GM12878 (cell line): ENCODE measurements around the gene TAF10. TPM values are rescaled to one million over a fixed set of nuclear protein-coding genes. Genes with fewer than 3 reads are reported as not detected.

ENCODE experiments used
- POLR2A ChIP-seq: IDR thresholded peaks from 2 replicates; pipeline ENCODE4 v1.6.1; 2011; ENCODE audit warnings: low read depth, mild to moderate bottlenecking, low read length
- ZBED1 ChIP-seq: IDR thresholded peaks from 2 replicates; pipeline ENCODE4 v1.6.1; 2016; ENCODE audit warnings: borderline replicate concordance
- polyA plus RNA-seq, 11 experiments: library from polyadenylated mRNA; depleted of rRNA in 4 of 11; unstranded in 6 of 11; stranded (reverse) in 5 of 11; fragments of >200 nt; fragmentation: Nextera tagmentation in 4 of 11; fragmentation: Illumina TruSeq in 1 of 11; extraction: Ambion mirVana in 4 of 11; extraction: Trizol in 1 of 11; gene quantifications; 1 replicate in 1 of 11; 2 replicates in 10 of 11; pipeline versions ENCODE4 v1.2.1 to v1.2.3, GENCODE V29; 2011 to 2016; ENCODE audit warnings: inconsistent platforms in 2 of 11, missing spikeins in 2 of 11, low read depth in 1 of 11
- total RNA-seq, 4 experiments: library from RNA; depleted of rRNA in 3 of 4; stranded (reverse); fragments of >200 nt in 3 of 4; fragmentation: Illumina TruSeq in 1 of 4; extraction: Trizol in 1 of 4; gene quantifications; 2 replicates each; pipeline versions ENCODE4 v1.2.1 to v1.2.3, GENCODE V29; 2013 to 2021
- TF ChIP-seq, protein P1 (sequence below): fragments of 150-350 bp; IDR thresholded peaks from 2 replicates; pipeline ENCODE4 v1.6.1; 2014; ENCODE audit warnings: mild to moderate bottlenecking, low read depth, low read length
- TF ChIP-seq, protein P2 (sequence below): fragments of 450-650 bp; IDR thresholded peaks from 2 replicates; pipeline ENCODE4 v1.6.1; 2018; ENCODE audit warnings: mild to moderate bottlenecking, low read depth, moderate library complexity; ENCODE audit not compliant: partially characterized antibody
- TF ChIP-seq, protein P3 (sequence below): fragments of 450-650 bp; IDR thresholded peaks from 2 replicates; pipeline ENCODE4 v1.6.1; 2017; ENCODE audit warnings: antibody characterized with exemption, mild to moderate bottlenecking, moderate library complexity

The TAF10 gene
- total and polyA plus RNA-seq, 10 of the 15 experiments (the other 5 are each of a cell fraction or from before 2014, with no cell fraction given): 26.7 to 251 (median 149) TPM

DNA sequence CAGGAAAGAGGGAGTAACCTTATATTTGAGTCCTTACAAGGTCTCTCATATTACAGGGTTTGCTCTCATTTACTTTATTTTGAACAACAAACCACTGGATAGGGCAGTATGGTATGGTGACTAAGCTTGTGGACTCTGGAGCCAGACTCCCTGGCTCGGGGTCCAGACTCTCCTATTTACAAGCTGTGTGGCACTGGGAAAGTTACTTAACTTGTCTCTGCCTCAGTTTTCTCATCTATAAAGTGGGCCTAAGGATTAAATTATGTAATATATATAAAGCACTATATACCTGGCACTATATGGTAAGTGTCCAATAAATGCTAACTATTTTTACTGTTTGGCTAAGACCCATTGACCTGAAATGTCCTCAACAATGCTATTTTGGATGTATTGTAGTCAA lies 45.3 kb upstream of the TAF10 start (continued):
- TF ChIP-seq, protein P1, sequence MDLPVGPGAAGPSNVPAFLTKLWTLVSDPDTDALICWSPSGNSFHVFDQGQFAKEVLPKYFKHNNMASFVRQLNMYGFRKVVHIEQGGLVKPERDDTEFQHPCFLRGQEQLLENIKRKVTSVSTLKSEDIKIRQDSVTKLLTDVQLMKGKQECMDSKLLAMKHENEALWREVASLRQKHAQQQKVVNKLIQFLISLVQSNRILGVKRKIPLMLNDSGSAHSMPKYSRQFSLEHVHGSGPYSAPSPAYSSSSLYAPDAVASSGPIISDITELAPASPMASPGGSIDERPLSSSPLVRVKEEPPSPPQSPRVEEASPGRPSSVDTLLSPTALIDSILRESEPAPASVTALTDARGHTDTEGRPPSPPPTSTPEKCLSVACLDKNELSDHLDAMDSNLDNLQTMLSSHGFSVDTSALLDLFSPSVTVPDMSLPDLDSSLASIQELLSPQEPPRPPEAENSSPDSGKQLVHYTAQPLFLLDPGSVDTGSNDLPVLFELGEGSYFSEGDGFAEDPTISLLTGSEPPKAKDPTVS: no peak
- TF ChIP-seq, protein P2, sequence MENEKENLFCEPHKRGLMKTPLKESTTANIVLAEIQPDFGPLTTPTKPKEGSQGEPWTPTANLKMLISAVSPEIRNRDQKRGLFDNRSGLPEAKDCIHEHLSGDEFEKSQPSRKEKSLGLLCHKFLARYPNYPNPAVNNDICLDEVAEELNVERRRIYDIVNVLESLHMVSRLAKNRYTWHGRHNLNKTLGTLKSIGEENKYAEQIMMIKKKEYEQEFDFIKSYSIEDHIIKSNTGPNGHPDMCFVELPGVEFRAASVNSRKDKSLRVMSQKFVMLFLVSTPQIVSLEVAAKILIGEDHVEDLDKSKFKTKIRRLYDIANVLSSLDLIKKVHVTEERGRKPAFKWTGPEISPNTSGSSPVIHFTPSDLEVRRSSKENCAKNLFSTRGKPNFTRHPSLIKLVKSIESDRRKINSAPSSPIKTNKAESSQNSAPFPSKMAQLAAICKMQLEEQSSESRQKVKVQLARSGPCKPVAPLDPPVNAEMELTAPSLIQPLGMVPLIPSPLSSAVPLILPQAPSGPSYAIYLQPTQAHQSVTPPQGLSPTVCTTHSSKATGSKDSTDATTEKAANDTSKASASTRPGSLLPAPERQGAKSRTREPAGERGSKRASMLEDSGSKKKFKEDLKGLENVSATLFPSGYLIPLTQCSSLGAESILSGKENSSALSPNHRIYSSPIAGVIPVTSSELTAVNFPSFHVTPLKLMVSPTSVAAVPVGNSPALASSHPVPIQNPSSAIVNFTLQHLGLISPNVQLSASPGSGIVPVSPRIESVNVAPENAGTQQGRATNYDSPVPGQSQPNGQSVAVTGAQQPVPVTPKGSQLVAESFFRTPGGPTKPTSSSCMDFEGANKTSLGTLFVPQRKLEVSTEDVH: no peak
- TF ChIP-seq POLR2A (no peak), ZBED1 (no peak)
- TF ChIP-seq, protein P3, sequence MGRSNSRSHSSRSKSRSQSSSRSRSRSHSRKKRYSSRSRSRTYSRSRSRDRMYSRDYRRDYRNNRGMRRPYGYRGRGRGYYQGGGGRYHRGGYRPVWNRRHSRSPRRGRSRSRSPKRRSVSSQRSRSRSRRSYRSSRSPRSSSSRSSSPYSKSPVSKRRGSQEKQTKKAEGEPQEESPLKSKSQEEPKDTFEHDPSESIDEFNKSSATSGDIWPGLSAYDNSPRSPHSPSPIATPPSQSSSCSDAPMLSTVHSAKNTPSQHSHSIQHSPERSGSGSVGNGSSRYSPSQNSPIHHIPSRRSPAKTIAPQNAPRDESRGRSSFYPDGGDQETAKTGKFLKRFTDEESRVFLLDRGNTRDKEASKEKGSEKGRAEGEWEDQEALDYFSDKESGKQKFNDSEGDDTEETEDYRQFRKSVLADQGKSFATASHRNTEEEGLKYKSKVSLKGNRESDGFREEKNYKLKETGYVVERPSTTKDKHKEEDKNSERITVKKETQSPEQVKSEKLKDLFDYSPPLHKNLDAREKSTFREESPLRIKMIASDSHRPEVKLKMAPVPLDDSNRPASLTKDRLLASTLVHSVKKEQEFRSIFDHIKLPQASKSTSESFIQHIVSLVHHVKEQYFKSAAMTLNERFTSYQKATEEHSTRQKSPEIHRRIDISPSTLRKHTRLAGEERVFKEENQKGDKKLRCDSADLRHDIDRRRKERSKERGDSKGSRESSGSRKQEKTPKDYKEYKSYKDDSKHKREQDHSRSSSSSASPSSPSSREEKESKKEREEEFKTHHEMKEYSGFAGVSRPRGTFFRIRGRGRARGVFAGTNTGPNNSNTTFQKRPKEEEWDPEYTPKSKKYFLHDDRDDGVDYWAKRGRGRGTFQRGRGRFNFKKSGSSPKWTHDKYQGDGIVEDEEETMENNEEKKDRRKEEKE: no peak
